Suprapubic skin (tissue), 4 donors: ENCODE data around the gene RPL34. TPM values are rescaled to one million over a fixed set of nuclear protein-coding genes. Genes with fewer than 3 reads are reported as not detected.

ENCODE experiments used
- DNase-seq, 2 donors: peaks; one replicate each; pipeline ENCODE4 v3.0.0-alpha.2; 2019; ENCODE audit warnings: low spot score in 2 of 2
- H3K27ac ChIP-seq: fragments of 200-600 bp; sonication (generic); one replicate; pipeline ENCODE4 v1.5.1; 2019
- H3K27me3 ChIP-seq: fragments of 200-600 bp; sonication (generic); one replicate; pipeline ENCODE4 v1.5.1; 2019
- H3K36me3 ChIP-seq: fragments of 200-600 bp; sonication (generic); one replicate; pipeline ENCODE4 v1.5.1; 2019
- H3K4me1 ChIP-seq: fragments of 200-600 bp; sonication (generic); one replicate; pipeline ENCODE4 v1.5.1; 2019
- H3K4me3 ChIP-seq: fragments of 200-600 bp; sonication (generic); one replicate; pipeline ENCODE4 v1.5.1; 2019; ENCODE audit warnings: mild to moderate bottlenecking
- H3K9me3 ChIP-seq: fragments of 200-600 bp; sonication (generic); one replicate; pipeline ENCODE4 v1.5.1; 2019
- EP300 ChIP-seq: sonication (generic); formaldehyde crosslinking; IDR thresholded peaks from one replicate; pipeline ENCODE4 v1.6.1; 2017; ENCODE audit warnings: antibody characterized with exemption
- POLR2A ChIP-seq, 2 donors: fragments of 450-650 bp; IDR thresholded peaks; one replicate each; pipeline ENCODE4 v1.6.1; 2017; ENCODE audit warnings: antibody characterized with exemption in 2 of 2, mild to moderate bottlenecking in 2 of 2, moderate library complexity in 2 of 2
- POLR2AphosphoS5 ChIP-seq, 3 donors: sonication (generic); formaldehyde crosslinking; IDR thresholded peaks; one replicate each; pipeline ENCODE4 v1.6.1; 2017; ENCODE audit warnings: antibody characterized with exemption in 3 of 3
- WGBS: methylation state at CpG from one replicate; pipeline ENCODE4 v1.1.5; 2018; 5-methylcytosine and 5-hydroxymethylcytosine counted together
- total RNA-seq, 4 donors: library from RNA; depleted of rRNA; stranded (reverse); fragments of >200 nt; gene quantifications; one replicate each; pipeline ENCODE4 v1.1.0, GENCODE V29; 2016
- TF ChIP-seq, protein P1 (sequence below), 2 donors: fragments of 200-600 bp in 1 of 2; fragments of 450-650 bp in 1 of 2; sonication (generic) in 1 of 2; IDR thresholded peaks; one replicate each; pipeline ENCODE4 v1.5.1; 2016 to 2019; ENCODE audit warnings: antibody characterized with exemption in 2 of 2, mild to moderate bottlenecking in 1 of 2, moderate library complexity in 1 of 2

RPL34 gene
- total RNA-seq, 4 donors from 2014 or later: 704 to 1,066 (median 979) TPM

GRCh38 chr4:108651014-108651791, 30.8 kb downstream of the RPL34 start:
- Histone ChIP-seq H3K4me1 (peaks cover 28% of the 10 kb centered on the region), H3K27ac (peak overlapping the region; percentile 92), H3K9me3 (no peaks in the 10 kb centered on the region), H3K4me3 (peak overlapping the region; percentile 90), H3K36me3 (peaks cover under 1% of the 10 kb centered on the region), H3K27me3 (no peaks in the 10 kb centered on the region)
- WGBS: 3% methylated on average over 9 of the region's 9 CpGs
- no peak for DNase-seq
- TF ChIP-seq EP300: no peak
- TF ChIP-seq POLR2A (IDR thresholded peaks at IDR 0.05): no peak
- TF ChIP-seq, protein P1, sequence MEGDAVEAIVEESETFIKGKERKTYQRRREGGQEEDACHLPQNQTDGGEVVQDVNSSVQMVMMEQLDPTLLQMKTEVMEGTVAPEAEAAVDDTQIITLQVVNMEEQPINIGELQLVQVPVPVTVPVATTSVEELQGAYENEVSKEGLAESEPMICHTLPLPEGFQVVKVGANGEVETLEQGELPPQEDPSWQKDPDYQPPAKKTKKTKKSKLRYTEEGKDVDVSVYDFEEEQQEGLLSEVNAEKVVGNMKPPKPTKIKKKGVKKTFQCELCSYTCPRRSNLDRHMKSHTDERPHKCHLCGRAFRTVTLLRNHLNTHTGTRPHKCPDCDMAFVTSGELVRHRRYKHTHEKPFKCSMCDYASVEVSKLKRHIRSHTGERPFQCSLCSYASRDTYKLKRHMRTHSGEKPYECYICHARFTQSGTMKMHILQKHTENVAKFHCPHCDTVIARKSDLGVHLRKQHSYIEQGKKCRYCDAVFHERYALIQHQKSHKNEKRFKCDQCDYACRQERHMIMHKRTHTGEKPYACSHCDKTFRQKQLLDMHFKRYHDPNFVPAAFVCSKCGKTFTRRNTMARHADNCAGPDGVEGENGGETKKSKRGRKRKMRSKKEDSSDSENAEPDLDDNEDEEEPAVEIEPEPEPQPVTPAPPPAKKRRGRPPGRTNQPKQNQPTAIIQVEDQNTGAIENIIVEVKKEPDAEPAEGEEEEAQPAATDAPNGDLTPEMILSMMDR (IDR thresholded peaks at IDR 0.05): no peak
- TF ChIP-seq POLR2AphosphoS5 (IDR thresholded peaks at IDR 0.05): no peak

DNA sequence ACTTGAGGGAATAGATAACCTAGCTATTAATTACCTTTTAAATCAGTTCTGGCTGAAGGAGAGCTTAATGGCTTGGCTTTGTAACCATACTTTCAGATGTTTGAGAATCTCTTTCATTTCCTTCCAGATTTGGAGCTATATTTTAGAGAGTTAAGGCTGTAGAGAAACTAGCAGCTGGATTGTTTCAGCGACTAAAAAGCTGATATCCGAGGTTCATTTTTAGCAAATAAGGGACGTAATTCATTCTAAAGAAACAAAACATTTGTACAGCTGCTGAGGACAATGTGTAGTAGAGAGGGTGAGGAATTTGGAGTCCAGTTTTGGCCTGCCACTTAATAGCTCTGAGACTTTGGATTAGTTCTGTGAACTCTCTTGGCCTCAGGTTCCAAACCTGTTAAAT, 42.3 kb downstream of the RPL34 start:
- no peak for DNase-seq
- TF ChIP-seq POLR2AphosphoS5 (IDR thresholded peaks at IDR 0.05): no peak
- TF ChIP-seq, protein P1 (IDR thresholded peaks at IDR 0.05): no peak
- Histone ChIP-seq H3K27me3 (no peaks in the 10 kb centered on the region), H3K4me3 (no peak overlapping the region), H3K4me1 (no peaks in the 10 kb centered on the region), H3K27ac (no peak overlapping the region), H3K9me3 (no peaks in the 10 kb centered on the region), H3K36me3 (peaks cover 60% of the 10 kb centered on the region)
- 81% methylated on average over 3 of the region's 3 CpGs for WGBS

DNA sequence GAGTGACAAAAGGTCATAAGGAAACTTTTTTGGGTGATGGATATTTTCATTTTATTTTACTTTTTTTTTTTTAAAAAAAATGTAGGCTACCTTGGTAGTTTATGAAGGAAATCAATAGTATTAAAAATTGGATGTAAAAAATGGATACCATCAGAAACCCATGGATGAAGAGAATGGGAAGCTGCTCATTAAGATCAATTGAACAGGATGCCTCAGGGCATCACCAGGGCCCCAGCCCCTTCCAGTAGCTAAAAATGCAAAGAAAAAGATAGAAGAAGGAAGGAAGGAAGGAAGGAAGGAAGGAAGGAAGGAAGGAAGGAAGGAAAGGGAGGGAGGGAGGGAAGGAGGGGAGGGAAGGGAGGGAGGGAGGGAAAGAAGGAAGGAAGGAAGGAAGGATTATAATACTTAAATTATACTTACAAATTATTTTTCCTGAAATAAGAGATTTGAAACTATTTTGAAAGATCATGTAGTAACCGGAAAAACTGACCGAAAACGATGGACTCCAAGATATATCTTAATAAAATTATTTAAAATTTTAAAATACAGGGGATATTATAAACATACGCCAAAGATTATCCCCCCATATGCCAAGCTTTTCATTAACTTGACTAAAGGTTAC, 54.1 kb downstream of the RPL34 start:
- H3K4me1 ChIP-seq: no peaks in the 10 kb centered on the region
- WGBS: 71% methylated on average over 4 of the region's 4 CpGs
- no peak overlapping the region for H3K4me3 ChIP-seq
- H3K36me3 ChIP-seq: no peaks in the 10 kb centered on the region
- no peaks in the 10 kb centered on the region for H3K27me3 ChIP-seq
- TF ChIP-seq EP300: no peak
- no peak overlapping the region for H3K27ac ChIP-seq
- no peak for DNase-seq
- H3K9me3 ChIP-seq: no peaks in the 10 kb centered on the region

Other genes with a start within 250 kb of the RPL34 start
- gene OSTC, start 30.0 kb downstream of the RPL34 start, total RNA-seq: 10 to 100 TPM; 23.7 to 60.2 (median 39.4) TPM
- gene ETNPPL, start 142.5 kb downstream of the RPL34 start, total RNA-seq: not detected